ENCODE results near the gene MCF2L. TPM values are rescaled to one million over a fixed set of nuclear protein-coding genes. Genes with fewer than 3 reads are reported as not detected.

The MCF2L gene
- total RNA-seq, 2 experiments from 2014 or later, result 2.8 to 16.4 TPM

- no TSS peak for BruUV-seq (replicated peaks)
- H3K36me3 ChIP-seq (ENCODE audit: insufficient read depth, low read length), result no peaks in the 10 kb centered on the region
- no peaks in the 10 kb centered on the region for H4K20me1 ChIP-seq (ENCODE audit: insufficient read depth, low read length)
- H3K27ac ChIP-seq (ENCODE audit: low read depth, low read length, poor library complexity, severe bottlenecking), result no peak overlapping the region
- H3K4me3 ChIP-seq (ENCODE audit: low read depth, low read length, poor library complexity, severe bottlenecking), result no peak overlapping the region
- DNase-seq (ENCODE audit: low spot score), result no peak
- H3K4me1 ChIP-seq (ENCODE audit: insufficient read depth, low read length, poor library complexity, severe bottlenecking), result no peaks in the 10 kb centered on the region
- H2AFZ ChIP-seq (ENCODE audit: low read length), result no peak overlapping the region
- H3K4me2 ChIP-seq (ENCODE audit: low read length), result no peak overlapping the region
- H3K9me3 ChIP-seq (ENCODE audit: low read length), result no peaks in the 10 kb centered on the region
- POLR2A ChIA-PET, result no interaction called here
- intact Hi-C loops (cut with micrococcal nuclease; ENCODE audit: unreplicated experiment), result no loop called here
- H3K9me2 ChIP-seq (ENCODE audit: insufficient read depth, low read length), result no peaks in the 10 kb centered on the region
- H3K79me2 ChIP-seq (ENCODE audit: insufficient read depth, low read depth, low read length), result no peaks in the 10 kb centered on the region
- CTCF ChIA-PET (ENCODE audit: unreplicated experiment), result interaction anchor here (0.6 kb wide), 1 partner anchor 209 kb away, joined by 3 read pairs; no protein-coding TSS in a partner anchor
- TF ChIP-seq CTCF (conservative IDR thresholded peaks at IDR 0.05; ENCODE audit: low read length), result no peak
- no peak for TF ChIP-seq EZH2phosphoT487 (IDR thresholded peaks at IDR 0.05; ENCODE audit: borderline replicate concordance, low read depth, low read length)
These were observed 171.9 kb downstream of the MCF2L start for GRCh38 chr13:113140677-113141600.

- no peaks in the 10 kb centered on the region for H3K4me1 ChIP-seq (ENCODE audit: insufficient read depth, low read length, poor library complexity, severe bottlenecking)
- intact Hi-C loops (cut with micrococcal nuclease; ENCODE audit: unreplicated experiment), result no loop called here
- no peak overlapping the region for H3K27ac ChIP-seq (ENCODE audit: low read depth, low read length, poor library complexity, severe bottlenecking)
- BruUV-seq (replicated peaks), result no TSS peak
- DNase-seq (ENCODE audit: low spot score), result no peak
- H3K79me2 ChIP-seq (ENCODE audit: insufficient read depth, low read depth, low read length), result no peaks in the 10 kb centered on the region
- ChIA-PET CTCF (ENCODE audit: unreplicated experiment) (no interaction called here), POLR2A (no interaction called here)
- H3K4me2 ChIP-seq (ENCODE audit: low read length), result no peak overlapping the region
- no peak overlapping the region for H2AFZ ChIP-seq (ENCODE audit: low read length)
- H3K4me3 ChIP-seq (ENCODE audit: low read depth, low read length, poor library complexity, severe bottlenecking), result no peak overlapping the region
- TF ChIP-seq EZH2phosphoT487 (IDR thresholded peaks at IDR 0.05; ENCODE audit: borderline replicate concordance, low read depth, low read length) (no peak), CTCF (conservative IDR thresholded peaks at IDR 0.05; ENCODE audit: low read length) (no peak)
- H3K9me3 ChIP-seq (ENCODE audit: low read length), result no peaks in the 10 kb centered on the region
- H3K36me3 ChIP-seq (ENCODE audit: insufficient read depth, low read length), result no peaks in the 10 kb centered on the region
- H3K9me2 ChIP-seq (ENCODE audit: insufficient read depth, low read length), result no peaks in the 10 kb centered on the region
- H4K20me1 ChIP-seq (ENCODE audit: insufficient read depth, low read length), result no peaks in the 10 kb centered on the region
These were observed 172.6 kb downstream of the MCF2L start for GRCh38 chr13:113141601-113141970.

GRCh38 chr13:113142876-113143275, 173.9 kb downstream of the MCF2L start:
- intact Hi-C loops (cut with micrococcal nuclease; ENCODE audit: unreplicated experiment), result no loop called here
- CTCF ChIA-PET (ENCODE audit: unreplicated experiment), result no interaction called here
- DNase-seq (ENCODE audit: low spot score), result no peak
- TF ChIP-seq EZH2phosphoT487 (IDR thresholded peaks at IDR 0.05; ENCODE audit: borderline replicate concordance, low read depth, low read length), result no peak
- TF ChIP-seq CTCF (conservative IDR thresholded peaks at IDR 0.05; ENCODE audit: low read length), result no peak
- Histone ChIP-seq H4K20me1 (ENCODE audit: insufficient read depth, low read length) (no peaks in the 10 kb centered on the region), H3K36me3 (ENCODE audit: insufficient read depth, low read length) (no peaks in the 10 kb centered on the region), H3K27ac (ENCODE audit: low read depth, low read length, poor library complexity, severe bottlenecking) (no peak overlapping the region), H3K4me1 (ENCODE audit: insufficient read depth, low read length, poor library complexity, severe bottlenecking) (no peaks in the 10 kb centered on the region), H2AFZ (ENCODE audit: low read length) (no peak overlapping the region), H3K9me3 (ENCODE audit: low read length) (no peaks in the 10 kb centered on the region), H3K4me2 (ENCODE audit: low read length) (no peak overlapping the region), H3K9me2 (ENCODE audit: insufficient read depth, low read length) (no peaks in the 10 kb centered on the region), H3K4me3 (ENCODE audit: low read depth, low read length, poor library complexity, severe bottlenecking) (no peak overlapping the region), H3K79me2 (ENCODE audit: insufficient read depth, low read depth, low read length) (no peaks in the 10 kb centered on the region)
- BruUV-seq (replicated peaks), result no TSS peak
- POLR2A ChIA-PET, result no interaction called here

Measured in OCI-LY7 (cell line).